Measurements from ENCODE around the gene TTLL11. TPM values are rescaled to one million over a fixed set of nuclear protein-coding genes. Genes with fewer than 3 reads are reported as not detected.

TTLL11 gene
- total and polyA plus RNA-seq, 4 donors: 3.6 to 7.8 (median 5.9) TPM

GRCh38 chr9:121974421-121974820 lies 118.7 kb downstream of the TTLL11 start:
- Histone ChIP-seq H3K36me3 (ENCODE audit: control insufficient read depth in 4 of 4, insufficient read depth in 4 of 4, low read length in 4 of 4) (peaks cover 0 to 4% (median 0%) of the 10 kb centered on the region in 4 donors), H3K9me3 (ENCODE audit: control insufficient read depth in 4 of 4, insufficient read depth in 3 of 4, low read length in 3 of 4) (no peaks in the 10 kb centered on the region), H3K4me3 (no peak overlapping the region), H3K27me3 (ENCODE audit: control insufficient read depth in 3 of 3, insufficient read depth in 3 of 3, low read length in 2 of 3) (no peaks in the 10 kb centered on the region), H3K27ac (ENCODE audit: low read depth in 1 of 2, low read length in 1 of 2) (no peak overlapping the region), H3K4me1 (ENCODE audit: control insufficient read depth in 5 of 5, insufficient read depth in 5 of 5, low read length in 5 of 5) (peaks cover 0 to 4% (median 0%) of the 10 kb centered on the region in 5 donors), H3K9ac (ENCODE audit: insufficient read depth in 1 of 2, low read length in 2 of 2) (no peak overlapping the region)
- TF ChIP-seq, protein P1, sequence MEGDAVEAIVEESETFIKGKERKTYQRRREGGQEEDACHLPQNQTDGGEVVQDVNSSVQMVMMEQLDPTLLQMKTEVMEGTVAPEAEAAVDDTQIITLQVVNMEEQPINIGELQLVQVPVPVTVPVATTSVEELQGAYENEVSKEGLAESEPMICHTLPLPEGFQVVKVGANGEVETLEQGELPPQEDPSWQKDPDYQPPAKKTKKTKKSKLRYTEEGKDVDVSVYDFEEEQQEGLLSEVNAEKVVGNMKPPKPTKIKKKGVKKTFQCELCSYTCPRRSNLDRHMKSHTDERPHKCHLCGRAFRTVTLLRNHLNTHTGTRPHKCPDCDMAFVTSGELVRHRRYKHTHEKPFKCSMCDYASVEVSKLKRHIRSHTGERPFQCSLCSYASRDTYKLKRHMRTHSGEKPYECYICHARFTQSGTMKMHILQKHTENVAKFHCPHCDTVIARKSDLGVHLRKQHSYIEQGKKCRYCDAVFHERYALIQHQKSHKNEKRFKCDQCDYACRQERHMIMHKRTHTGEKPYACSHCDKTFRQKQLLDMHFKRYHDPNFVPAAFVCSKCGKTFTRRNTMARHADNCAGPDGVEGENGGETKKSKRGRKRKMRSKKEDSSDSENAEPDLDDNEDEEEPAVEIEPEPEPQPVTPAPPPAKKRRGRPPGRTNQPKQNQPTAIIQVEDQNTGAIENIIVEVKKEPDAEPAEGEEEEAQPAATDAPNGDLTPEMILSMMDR (IDR thresholded peaks at IDR 0.05; ENCODE audit: control extremely low read depth, extremely low read depth): no peak
- ATAC-seq (ENCODE audit: insufficient read depth, low FRiP score) (no peak), DNase-seq (no peak)

DNA sequence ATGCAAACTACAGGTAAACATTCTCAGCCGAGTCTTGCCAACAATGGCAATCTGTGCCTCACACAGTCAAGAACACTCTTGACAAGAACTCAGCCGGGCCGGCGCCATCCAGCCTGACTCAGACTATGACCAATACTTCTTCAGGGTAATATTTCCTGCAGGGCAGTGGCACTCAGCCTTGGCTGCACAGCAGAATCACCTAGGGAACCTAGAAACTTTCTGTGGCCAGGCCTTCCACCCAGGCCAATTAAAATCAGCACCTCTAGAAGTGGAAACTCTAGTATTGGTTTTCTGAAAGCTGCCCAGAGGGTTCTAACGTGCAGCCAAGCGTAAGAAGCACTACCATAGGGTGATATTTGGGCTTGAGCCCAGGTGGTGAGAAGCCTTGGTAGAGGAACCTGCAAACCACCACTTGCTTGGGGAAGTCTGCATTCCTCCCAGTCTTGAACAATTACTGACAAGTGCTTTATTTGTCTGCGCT lies 120.6 kb downstream of the TTLL11 start:
- Histone ChIP-seq H3K4me3 (no peak overlapping the region), H3K9ac (ENCODE audit: insufficient read depth in 1 of 2, low read length in 2 of 2) (no peak overlapping the region), H3K9me3 (ENCODE audit: control insufficient read depth in 4 of 4, insufficient read depth in 3 of 4, low read length in 3 of 4) (no peaks in the 10 kb centered on the region), H3K4me1 (ENCODE audit: control insufficient read depth in 5 of 5, insufficient read depth in 5 of 5, low read length in 5 of 5) (peaks cover 0 to 4% (median 0%) of the 10 kb centered on the region in 5 donors), H3K27me3 (ENCODE audit: control insufficient read depth in 3 of 3, insufficient read depth in 3 of 3, low read length in 2 of 3) (no peaks in the 10 kb centered on the region), H3K36me3 (ENCODE audit: control insufficient read depth in 4 of 4, insufficient read depth in 4 of 4, low read length in 4 of 4) (peaks cover 0 to 4% (median 0%) of the 10 kb centered on the region in 4 donors), H3K27ac (ENCODE audit: low read depth in 1 of 2, low read length in 1 of 2) (peak overlapping the region in 1 of 2 donors; percentile 70)
- ATAC-seq (ENCODE audit: insufficient read depth, low FRiP score) (peak; percentile 77), DNase-seq (peak in 2 of 3 donors; percentile 46 to 54)
- TF ChIP-seq, protein P1 (IDR thresholded peaks at IDR 0.05; ENCODE audit: control extremely low read depth, extremely low read depth): no peak
- 69 to 94% methylated on average over 7 of the region's 7 CpGs for WGBS, 2 donors

- 95 to 96% methylated on average over 8 of the region's 8 CpGs for WGBS, 2 donors
- DNase-seq: no peak
- no peaks in the 10 kb centered on the region for H3K27me3 ChIP-seq (ENCODE audit: control insufficient read depth in 3 of 3, insufficient read depth in 3 of 3, low read length in 2 of 3)
- H3K27ac ChIP-seq (ENCODE audit: low read depth in 1 of 2, low read length in 1 of 2): no peak overlapping the region
- TF ChIP-seq, protein P1 (IDR thresholded peaks at IDR 0.05; ENCODE audit: control extremely low read depth, extremely low read depth): no peak
- no peak overlapping the region for H3K4me3 ChIP-seq
- H3K9me3 ChIP-seq (ENCODE audit: control insufficient read depth in 4 of 4, insufficient read depth in 3 of 4, low read length in 3 of 4): no peaks in the 10 kb centered on the region
- H3K9ac ChIP-seq (ENCODE audit: insufficient read depth in 1 of 2, low read length in 2 of 2): no peak overlapping the region
- H3K4me1 ChIP-seq (ENCODE audit: control insufficient read depth in 5 of 5, insufficient read depth in 5 of 5, low read length in 5 of 5): no peaks in the 10 kb centered on the region
- no peak for ATAC-seq (ENCODE audit: insufficient read depth, low FRiP score)
- H3K36me3 ChIP-seq (ENCODE audit: control insufficient read depth in 4 of 4, insufficient read depth in 4 of 4, low read length in 4 of 4): peaks cover 0 to 3% (median under 1%) of the 10 kb centered on the region in 4 donors
These were observed 125.1 kb downstream of the TTLL11 start for GRCh38 chr9:121968056-121968455.

DNA sequence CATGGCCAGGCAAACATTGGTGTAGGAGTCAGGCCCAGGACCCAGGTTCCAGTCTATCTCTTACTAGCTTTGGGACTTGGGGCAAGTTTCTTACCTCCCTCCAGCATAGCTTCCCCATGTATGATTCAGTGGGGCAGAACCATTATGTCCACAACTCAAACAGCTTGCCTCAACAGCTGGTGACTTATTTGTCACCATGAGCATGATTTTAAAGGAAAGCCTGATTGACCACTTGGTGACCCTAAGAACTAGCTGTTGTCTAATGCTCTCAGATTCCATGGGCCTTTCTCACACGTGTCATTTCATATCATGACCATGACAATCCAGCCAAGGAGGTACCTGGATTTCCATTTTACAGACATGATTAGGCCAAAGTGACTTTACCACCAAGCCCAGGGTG lies 126.4 kb downstream of the TTLL11 start:
- TF ChIP-seq, protein P1 (IDR thresholded peaks at IDR 0.05; ENCODE audit: control extremely low read depth, extremely low read depth): no peak
- DNase-seq: no peak
- H3K4me3 ChIP-seq: no peak overlapping the region
- H3K27ac ChIP-seq (ENCODE audit: low read depth in 1 of 2, low read length in 1 of 2): no peak overlapping the region
- H3K36me3 ChIP-seq (ENCODE audit: control insufficient read depth in 4 of 4, insufficient read depth in 4 of 4, low read length in 4 of 4): peaks cover 0 to 2% (median under 1%) of the 10 kb centered on the region in 4 donors
- H3K9ac ChIP-seq (ENCODE audit: insufficient read depth in 1 of 2, low read length in 2 of 2): no peak overlapping the region
- no peaks in the 10 kb centered on the region for H3K4me1 ChIP-seq (ENCODE audit: control insufficient read depth in 5 of 5, insufficient read depth in 5 of 5, low read length in 5 of 5)
- no peak for ATAC-seq (ENCODE audit: insufficient read depth, low FRiP score)
- H3K27me3 ChIP-seq (ENCODE audit: control insufficient read depth in 3 of 3, insufficient read depth in 3 of 3, low read length in 2 of 3): no peaks in the 10 kb centered on the region
- WGBS, 2 donors: 91% methylated on average over 1 of the region's 1 CpG
- H3K9me3 ChIP-seq (ENCODE audit: control insufficient read depth in 4 of 4, insufficient read depth in 3 of 4, low read length in 3 of 4): no peaks in the 10 kb centered on the region
